Adrenal gland (tissue), 5 donors: ENCODE data around the gene VSIR.

Source experiments
- POLR2A ChIP-seq, 2 donors: fragments of 450-650 bp; IDR thresholded peaks; one replicate each; pipeline ENCODE4 v1.6.1; 2017; ENCODE audit warnings: antibody characterized with exemption in 2 of 2, mild to moderate bottlenecking in 2 of 2, moderate library complexity in 1 of 2
- TF ChIP-seq, protein P1 (sequence below), 6 experiments: fragments of 450-650 bp in 4 of 6; fragments of 200-600 bp in 2 of 6; sonication (generic) in 1 of 6; IDR thresholded peaks; 1 replicate in 5 of 6; 2 replicates in 1 of 6; pipeline versions ENCODE4 v1.5.1 to v1.8.0; 2016 to 2021; ENCODE audit warnings: antibody characterized with exemption in 6 of 6, mild to moderate bottlenecking in 2 of 6, moderate library complexity in 1 of 6
- donor health status: DM: no; HTN: no; CAD: no.

DNA sequence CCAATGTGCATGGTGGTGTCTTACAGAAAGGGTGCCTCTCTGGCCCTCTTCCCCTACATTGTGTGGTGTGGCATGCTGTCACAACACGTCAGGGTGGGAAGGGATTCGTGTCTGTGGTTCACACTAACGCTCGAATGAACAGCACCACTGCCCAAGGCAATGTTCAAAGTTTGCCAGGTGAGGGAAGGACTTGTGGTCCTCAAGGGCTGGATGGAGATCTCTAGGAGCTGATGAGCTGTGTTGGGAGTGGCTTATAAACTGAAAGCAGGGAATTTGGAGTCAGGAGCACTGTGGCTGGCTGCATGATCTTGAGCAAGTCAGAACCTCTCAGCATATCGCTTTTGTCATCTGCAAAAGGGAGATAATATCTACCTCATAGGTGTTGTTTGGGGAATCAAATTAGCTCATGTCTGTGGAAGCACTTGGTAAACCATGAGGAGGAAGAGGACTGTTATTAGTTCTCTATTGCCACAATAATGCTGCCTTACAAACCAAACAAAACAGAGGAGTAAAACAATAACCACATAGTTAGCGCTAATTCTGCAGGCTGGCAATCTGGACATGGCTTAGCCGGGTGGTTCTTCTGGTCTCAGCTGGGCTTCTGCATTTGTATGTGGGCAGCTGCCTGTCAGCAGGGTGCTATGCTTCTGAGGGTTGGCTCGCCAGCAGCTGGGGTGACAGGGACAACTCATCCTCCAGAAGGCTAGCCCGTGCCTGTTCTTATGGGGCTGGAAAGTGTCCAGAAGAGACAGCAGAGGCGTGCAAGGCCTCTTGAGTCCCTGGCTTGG lies 30.8 kb downstream of the VSIR start:
- TF ChIP-seq, protein P1, sequence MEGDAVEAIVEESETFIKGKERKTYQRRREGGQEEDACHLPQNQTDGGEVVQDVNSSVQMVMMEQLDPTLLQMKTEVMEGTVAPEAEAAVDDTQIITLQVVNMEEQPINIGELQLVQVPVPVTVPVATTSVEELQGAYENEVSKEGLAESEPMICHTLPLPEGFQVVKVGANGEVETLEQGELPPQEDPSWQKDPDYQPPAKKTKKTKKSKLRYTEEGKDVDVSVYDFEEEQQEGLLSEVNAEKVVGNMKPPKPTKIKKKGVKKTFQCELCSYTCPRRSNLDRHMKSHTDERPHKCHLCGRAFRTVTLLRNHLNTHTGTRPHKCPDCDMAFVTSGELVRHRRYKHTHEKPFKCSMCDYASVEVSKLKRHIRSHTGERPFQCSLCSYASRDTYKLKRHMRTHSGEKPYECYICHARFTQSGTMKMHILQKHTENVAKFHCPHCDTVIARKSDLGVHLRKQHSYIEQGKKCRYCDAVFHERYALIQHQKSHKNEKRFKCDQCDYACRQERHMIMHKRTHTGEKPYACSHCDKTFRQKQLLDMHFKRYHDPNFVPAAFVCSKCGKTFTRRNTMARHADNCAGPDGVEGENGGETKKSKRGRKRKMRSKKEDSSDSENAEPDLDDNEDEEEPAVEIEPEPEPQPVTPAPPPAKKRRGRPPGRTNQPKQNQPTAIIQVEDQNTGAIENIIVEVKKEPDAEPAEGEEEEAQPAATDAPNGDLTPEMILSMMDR (IDR thresholded peaks at IDR 0.05) = no peak
- TF ChIP-seq POLR2A (IDR thresholded peaks at IDR 0.05) = no peak
